NCI-H345 treated with DMSO at 0.1 percent for 48 hours (cell line): ENCODE data around the gene CTRB1.
"Not testable (repeated sequence)": the region's sequence is repeated elsewhere in the genome, so short reads cannot be mapped to it uniquely, and the experiment has no call there.

Source experiments
- DNase-seq: peaks from one replicate; lab custom pipeline; 2025; ENCODE audit not compliant: unreplicated experiment; lab: John Stamatoyannopoulos, UW

Gene CTRB1

DNA sequence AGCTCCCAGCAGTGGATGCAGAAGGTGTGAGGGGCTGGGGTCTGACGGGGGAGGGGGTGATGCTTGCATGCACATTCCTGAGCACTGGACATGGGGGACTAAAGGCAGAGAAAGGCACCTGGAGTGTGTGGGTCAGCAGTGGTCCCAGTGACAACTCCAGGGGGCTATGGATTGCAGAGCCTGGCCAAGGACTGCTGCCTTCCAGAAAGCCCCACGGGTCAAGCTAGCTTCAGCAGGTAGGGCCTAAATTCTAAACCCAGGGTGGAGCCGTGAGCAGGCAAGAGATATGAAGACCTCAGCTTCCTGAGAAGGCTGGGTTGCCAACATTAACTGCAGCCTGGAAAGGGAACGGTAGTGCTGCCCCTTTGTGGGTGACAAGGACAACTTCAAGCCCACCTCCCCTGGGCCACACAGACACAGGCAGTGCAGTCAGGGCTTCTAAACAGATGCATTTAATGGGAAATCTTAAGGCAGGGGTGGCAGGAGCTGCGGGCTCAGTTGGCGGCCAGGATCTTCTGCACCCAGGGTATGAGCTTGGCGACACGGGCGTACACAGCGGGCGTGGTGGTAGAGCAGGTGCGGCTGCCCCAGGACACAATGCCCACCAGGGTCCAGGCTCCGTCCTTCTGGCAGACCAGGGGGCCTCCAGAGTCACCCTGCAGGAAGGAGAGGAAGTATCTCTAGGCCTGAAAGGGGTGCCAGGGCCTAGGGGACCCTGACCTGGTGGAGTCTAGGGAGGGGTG lies 14.9 kb upstream of the CTRB1 start:
- DNase-seq: no peak

DNA sequence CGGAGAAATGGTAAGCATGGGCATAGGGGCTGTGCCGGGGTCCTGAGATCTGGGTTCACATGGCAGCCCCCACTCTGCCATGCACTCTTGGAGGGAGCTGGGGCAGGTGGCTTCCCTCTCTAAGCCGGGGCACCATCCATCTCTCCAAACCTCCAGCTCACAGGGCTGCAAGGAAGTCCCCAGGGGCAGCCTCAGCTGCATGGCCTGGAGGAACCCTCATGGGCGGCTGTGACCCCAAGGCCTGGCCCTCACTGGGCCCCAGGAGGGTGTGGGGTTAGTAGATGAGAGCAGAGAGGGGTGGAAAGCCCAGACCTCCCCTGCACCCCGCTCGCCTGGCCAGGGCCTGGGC lies 14.4 kb upstream of the CTRB1 start:
- no peak for DNase-seq

GRCh38 chr16:75204905-75205304 lies 13.9 kb upstream of the CTRB1 start:
- not testable (repeated sequence) for DNase-seq

- DNase-seq: not testable (repeated sequence)
Measured at GRCh38 chr16:75205438-75205837, 13.3 kb upstream of the CTRB1 start.

- DNase-seq: not testable (repeated sequence)
Measured at GRCh38 chr16:75205961-75206748, 12.6 kb upstream of the CTRB1 start.

- no peak for DNase-seq
Measured at GRCh38 chr16:75206749-75207451, 11.9 kb upstream of the CTRB1 start, which contains the start of gene CTRB2. CTRB2 (minus strand) TSS chr16:75207161; CDS start chr16:75207141, 20 bp downstream.

DNA sequence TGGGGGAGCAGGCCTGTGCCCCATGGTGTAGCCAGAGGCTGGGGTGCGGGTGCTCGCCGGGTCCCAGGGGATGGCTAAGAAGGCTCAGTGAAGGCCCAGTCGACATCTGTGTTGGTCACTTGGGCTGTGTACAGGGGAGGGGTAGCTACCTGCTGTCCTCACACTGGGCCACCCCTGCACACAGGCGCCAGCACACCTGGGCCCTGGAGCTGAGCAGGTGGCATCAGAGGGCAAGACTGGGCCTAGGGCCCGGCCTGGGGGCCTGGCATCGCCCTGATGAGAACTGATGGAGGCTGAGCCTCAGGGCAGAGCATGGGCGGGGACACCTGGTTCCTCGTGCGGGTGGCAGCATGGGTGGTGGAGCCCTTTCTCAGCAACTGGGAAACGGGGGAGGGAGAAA lies 11.0 kb upstream of the CTRB1 start:
- DNase-seq: no peak

DNA sequence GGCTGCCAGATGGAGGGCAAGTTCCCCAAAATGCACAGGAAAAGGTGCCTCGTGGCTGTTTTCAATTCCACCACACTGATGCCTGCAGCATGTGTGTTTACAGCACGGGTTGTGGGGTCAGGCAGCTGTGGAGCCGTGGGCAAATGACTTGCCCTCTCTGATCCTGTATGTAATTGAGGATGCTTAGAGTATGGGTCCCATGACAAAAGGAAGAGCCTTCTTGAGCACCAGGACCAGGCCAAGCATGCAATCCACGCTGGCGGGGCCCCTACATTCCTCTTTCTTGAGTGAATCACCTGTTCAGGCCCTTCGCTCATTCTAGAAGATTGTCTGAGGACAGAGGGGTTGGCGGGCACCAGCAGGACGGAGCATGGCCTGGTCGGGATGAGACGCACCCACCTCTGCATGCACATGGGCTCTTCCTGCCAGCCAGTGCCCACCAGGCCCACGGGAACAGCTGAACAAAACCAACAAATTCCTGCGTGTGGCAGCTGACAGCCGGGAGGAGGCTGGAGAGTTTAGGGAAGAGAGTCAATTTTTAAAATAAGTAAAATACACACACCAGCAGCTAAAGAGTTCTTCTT lies 10.5 kb upstream of the CTRB1 start:
- DNase-seq: no peak

GRCh38 chr16:75208861-75209505 lies 9.8 kb upstream of the CTRB1 start:
- no peak for DNase-seq

- not testable (repeated sequence) for DNase-seq
Measured at GRCh38 chr16:75209514-75209913, 9.3 kb upstream of the CTRB1 start.

- no peak for DNase-seq
Measured at GRCh38 chr16:75209944-75210343, 8.8 kb upstream of the CTRB1 start.

- not testable (repeated sequence) for DNase-seq
Measured at GRCh38 chr16:75211286-75211685, 7.5 kb upstream of the CTRB1 start.

GRCh38 chr16:75216127-75216526 lies 2.7 kb upstream of the CTRB1 start:
- no peak for DNase-seq

DNA sequence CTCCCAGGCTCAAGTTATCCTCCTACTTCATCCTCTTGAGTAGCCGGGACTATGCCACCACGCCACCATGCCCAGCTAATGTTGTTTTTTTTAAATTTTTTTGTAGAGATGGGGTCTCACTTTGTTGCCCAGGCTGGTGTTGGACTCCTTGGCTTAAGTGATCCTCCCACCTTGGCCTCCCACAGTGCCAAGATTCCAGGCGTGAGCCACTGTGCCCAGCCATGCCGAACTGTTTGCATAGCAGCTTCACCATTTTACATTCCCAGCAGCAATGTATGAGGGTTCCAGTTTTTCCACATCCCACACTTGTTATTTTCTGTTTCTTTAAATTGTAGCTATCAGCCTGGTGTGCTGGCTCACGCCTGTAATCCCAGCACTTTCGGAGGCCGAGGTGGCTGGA lies 2.2 kb upstream of the CTRB1 start:
- DNase-seq: no peak

DNA sequence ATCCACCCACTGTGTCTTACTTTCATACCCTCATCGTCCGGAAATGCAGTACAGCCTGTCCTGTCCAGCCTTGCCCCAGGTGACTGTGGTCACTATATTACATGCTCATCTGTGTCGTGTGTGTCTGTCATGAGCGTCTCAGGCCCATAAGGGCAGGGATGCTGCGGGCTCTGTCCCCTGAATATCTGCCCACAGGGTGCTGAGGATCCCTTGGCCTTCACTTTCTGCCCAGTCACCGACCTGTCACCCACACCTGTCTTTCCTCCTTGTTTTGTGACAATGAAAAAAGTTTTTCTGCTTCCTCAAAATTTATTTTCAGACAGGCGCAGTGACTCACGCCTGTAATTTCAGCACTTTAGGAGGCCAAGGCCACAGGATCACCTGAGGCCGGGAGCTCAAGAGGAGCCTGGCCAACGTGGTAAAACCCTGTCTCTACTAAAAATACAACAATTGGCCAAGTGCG lies 1.4 kb upstream of the CTRB1 start:
- no peak for DNase-seq

GRCh38 chr16:75219088-75219487 lies 300 bp downstream of the CTRB1 start:
- no peak for DNase-seq

DNA sequence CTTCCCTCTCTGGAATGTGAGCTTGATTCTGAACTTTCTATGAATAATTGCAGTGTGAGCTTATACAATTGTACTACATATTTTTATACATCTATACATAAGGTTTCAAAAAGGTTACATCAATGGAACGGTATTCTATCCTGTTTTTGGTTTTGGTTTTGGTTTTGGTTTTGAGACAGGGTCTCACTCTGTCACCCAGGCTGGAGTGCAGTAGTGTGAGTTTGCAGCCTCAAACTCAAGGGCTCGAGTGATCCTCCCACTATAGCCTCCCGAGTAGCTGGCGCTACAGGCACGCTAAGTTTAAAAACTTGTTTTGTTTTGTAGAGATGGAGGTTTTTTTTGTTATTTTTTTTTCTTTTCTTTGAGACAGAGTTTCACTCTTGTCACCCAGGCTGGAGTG lies 1.1 kb downstream of the CTRB1 start:
- no peak for DNase-seq

- no peak for DNase-seq
Measured at GRCh38 chr16:75222271-75222783, 3.5 kb downstream of the CTRB1 start.

DNA sequence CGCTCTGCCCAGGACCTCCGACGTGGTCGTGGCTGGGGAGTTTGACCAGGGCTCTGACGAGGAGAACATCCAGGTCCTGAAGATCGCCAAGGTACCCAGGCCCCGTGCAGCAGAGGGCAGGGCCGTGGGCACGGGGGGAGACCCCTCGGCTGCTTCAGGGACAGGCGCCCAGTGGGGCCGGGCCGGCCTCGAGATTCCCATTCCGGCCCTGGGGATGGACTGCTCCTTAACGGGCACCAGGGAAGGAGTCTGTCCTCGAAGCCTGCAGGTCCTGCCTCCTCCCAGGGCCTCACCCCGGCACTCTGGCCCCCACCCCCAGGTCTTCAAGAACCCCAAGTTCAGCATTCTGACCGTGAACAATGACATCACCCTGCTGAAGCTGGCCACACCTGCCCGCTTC lies 4.3 kb downstream of the CTRB1 start:
- not testable (repeated sequence) for DNase-seq

- no peak for DNase-seq
Measured at GRCh38 chr16:75224306-75225082, 5.7 kb downstream of the CTRB1 start.
